OCI-LY3 (cell line): ENCODE results near the gene ENPP3.
"Not testable (repeated sequence)": the region's sequence is repeated elsewhere in the genome, so short reads cannot be mapped to it uniquely, and the experiment has no call there.

Experiments used
- EZH2phosphoT487 ChIP-seq: fragments of 200-600 bp; shearing (Covaris generic); IDR thresholded peaks from 2 replicates; pipeline ENCODE4 v1.6.1; 2018; ENCODE audit warnings: antibody characterized with exemption, mixed run types, low read depth
- TF ChIP-seq, protein P1 (sequence below): fragments of 200-600, 300-600 bp; sonication (generic); IDR thresholded peaks from 2 replicates; pipeline ENCODE4 v1.5.1; 2014; ENCODE audit warnings: antibody characterized with exemption, low read length, low read depth

GRCh38 chr6:131751012-131751715, 114.1 kb downstream of the ENPP3 start:
- TF ChIP-seq, protein P1, sequence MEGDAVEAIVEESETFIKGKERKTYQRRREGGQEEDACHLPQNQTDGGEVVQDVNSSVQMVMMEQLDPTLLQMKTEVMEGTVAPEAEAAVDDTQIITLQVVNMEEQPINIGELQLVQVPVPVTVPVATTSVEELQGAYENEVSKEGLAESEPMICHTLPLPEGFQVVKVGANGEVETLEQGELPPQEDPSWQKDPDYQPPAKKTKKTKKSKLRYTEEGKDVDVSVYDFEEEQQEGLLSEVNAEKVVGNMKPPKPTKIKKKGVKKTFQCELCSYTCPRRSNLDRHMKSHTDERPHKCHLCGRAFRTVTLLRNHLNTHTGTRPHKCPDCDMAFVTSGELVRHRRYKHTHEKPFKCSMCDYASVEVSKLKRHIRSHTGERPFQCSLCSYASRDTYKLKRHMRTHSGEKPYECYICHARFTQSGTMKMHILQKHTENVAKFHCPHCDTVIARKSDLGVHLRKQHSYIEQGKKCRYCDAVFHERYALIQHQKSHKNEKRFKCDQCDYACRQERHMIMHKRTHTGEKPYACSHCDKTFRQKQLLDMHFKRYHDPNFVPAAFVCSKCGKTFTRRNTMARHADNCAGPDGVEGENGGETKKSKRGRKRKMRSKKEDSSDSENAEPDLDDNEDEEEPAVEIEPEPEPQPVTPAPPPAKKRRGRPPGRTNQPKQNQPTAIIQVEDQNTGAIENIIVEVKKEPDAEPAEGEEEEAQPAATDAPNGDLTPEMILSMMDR, result not testable (repeated sequence)
- not testable (repeated sequence) for TF ChIP-seq EZH2phosphoT487
